H1 (cell line): ENCODE data around the gene FRMPD2. TPM values are rescaled to one million over a fixed set of nuclear protein-coding genes. Genes with fewer than 3 reads are reported as not detected.

Source experiments
- CTCF ChIA-PET: fragments of 300-600 bp; sonication (Branson Sonifier 250); formaldehyde crosslinking; loops from one replicate; lab custom pipeline; 2021; ENCODE audit not compliant: partially characterized antibody; lab: Charles Lee
- POLR2A ChIA-PET: fragments of 300-600 bp; sonication (Branson Sonifier 250); formaldehyde crosslinking; loops from one replicate; lab custom pipeline; 2021; ENCODE audit warnings: inconsistent platforms; ENCODE audit not compliant: partially characterized antibody; lab: Charles Lee
- DNase-seq, 2 experiments: peaks; one replicate each; pipeline versions ENCODE4 v3.0.0 to v3.0.0-alpha.2; 2010 to 2022; ENCODE audit warnings: low spot score in 2 of 2, low read depth in 1 of 2, mixed read lengths in 1 of 2
- FAIRE-seq: peaks from 2 replicates; lab custom pipeline; 2011; peaks lifted over from hg19 to GRCh38; lab: Jason Lieb, UNC
- H2AFZ ChIP-seq: 2 replicates; pipeline ENCODE4 v1.8.1; 2012; ENCODE audit warnings: low read length, inconsistent platforms
- H2AK5ac ChIP-seq: 2 replicates; pipeline ENCODE4 v1.6.1; 2013; ENCODE audit warnings: low read depth, low read length
- H2BK120ac ChIP-seq: replicated peaks from 2 replicates; pipeline ENCODE3; 2013; ENCODE audit warnings: low read depth, low read length, inconsistent platforms
- H2BK12ac ChIP-seq: 2 replicates; pipeline ENCODE4 v1.6.1; 2013; ENCODE audit warnings: low read depth, low read length
- H2BK15ac ChIP-seq: 2 replicates; pipeline ENCODE4 v1.6.1; 2013; ENCODE audit warnings: low read length
- H2BK20ac ChIP-seq: 2 replicates; pipeline ENCODE4 v1.6.1; 2013; ENCODE audit warnings: low read length
- H2BK5ac ChIP-seq: 2 replicates; pipeline ENCODE4 v1.6.1; 2013; ENCODE audit warnings: low read depth, low read length
- H3K14ac ChIP-seq: 2 replicates; pipeline ENCODE4 v1.6.1; 2013; ENCODE audit warnings: inconsistent platforms; ENCODE audit not compliant: insufficient read length
- H3K18ac ChIP-seq: 2 replicates; pipeline ENCODE4 v1.6.1; 2013; ENCODE audit warnings: low read length; ENCODE audit errors: extremely low read depth
- H3K23ac ChIP-seq: 2 replicates; pipeline ENCODE4 v1.6.1; 2013; ENCODE audit warnings: inconsistent platforms; ENCODE audit not compliant: insufficient read length
- H3K23me2 ChIP-seq: 2 replicates; pipeline ENCODE4 v1.6.1; 2013; ENCODE audit warnings: low read depth, low read length
- H3K27ac ChIP-seq: 2 replicates; pipeline ENCODE4 v1.6.1; 2011; ENCODE audit warnings: low read depth, low read length, inconsistent platforms
- H3K27me3 ChIP-seq, 4 experiments: replicated peaks in 1 of 4; 1 replicate in 1 of 4; 2 replicates in 3 of 4; pipeline versions ENCODE4 v1.6.1 to v1.8.1; 2011 to 2013; ENCODE audit warnings: low read length in 3 of 4, mild to moderate bottlenecking in 3 of 4, inconsistent platforms in 2 of 4, mixed read lengths in 2 of 4, moderate library complexity in 1 of 4; ENCODE audit not compliant: control insufficient read depth in 3 of 4, insufficient read depth in 3 of 4; ENCODE audit errors: extremely low read depth in 1 of 4
- H3K36me3 ChIP-seq, 4 experiments: 2 replicates each; pipeline versions ENCODE4 v1.6.1 to v1.8.1; 2011 to 2013; ENCODE audit warnings: mild to moderate bottlenecking in 4 of 4, low read length in 3 of 4, moderate library complexity in 2 of 4, control low read depth in 1 of 4, inconsistent platforms in 1 of 4; ENCODE audit not compliant: insufficient read depth in 4 of 4, control insufficient read depth in 2 of 4
- H3K4ac ChIP-seq: replicated peaks from 2 replicates; pipeline ENCODE3; 2013; ENCODE audit warnings: low read length, low read depth, mixed read lengths, inconsistent platforms; ENCODE audit not compliant: insufficient read length
- H3K4me1 ChIP-seq, 4 experiments: replicated peaks in 1 of 4; 1 replicate in 1 of 4; 2 replicates in 3 of 4; pipeline versions ENCODE4 v1.6.1 to v1.8.1; 2011 to 2013; ENCODE audit warnings: low read length in 3 of 4, inconsistent platforms in 2 of 4, mixed read lengths in 1 of 4; ENCODE audit not compliant: insufficient read depth in 4 of 4, control insufficient read depth in 3 of 4
- H3K4me2 ChIP-seq, 2 experiments: 2 replicates each; pipeline versions ENCODE4 v1.6.1 to v1.8.1; 2011 to 2013; ENCODE audit warnings: low read depth in 2 of 2, low read length in 2 of 2, control low read depth in 1 of 2, inconsistent platforms in 1 of 2, mild to moderate bottlenecking in 1 of 2; ENCODE audit not compliant: insufficient read depth in 1 of 2
- H3K4me3 ChIP-seq, 4 experiments: fragments of 200-600, 300-600 bp in 1 of 4; sonication (generic), shearing (Covaris generic), sonication (Bioruptor Twin) in 1 of 4; 2 replicates each; pipeline versions ENCODE4 v1.5.1 to v1.8.1; 2011 to 2016; ENCODE audit warnings: low read length in 4 of 4, low read depth in 3 of 4, control low read depth in 2 of 4, inconsistent platforms in 2 of 4, mild to moderate bottlenecking in 2 of 4, mixed read lengths in 1 of 4, moderate library complexity in 1 of 4; ENCODE audit not compliant: insufficient read depth in 2 of 4; ENCODE audit errors: extremely low read depth in 1 of 4
- H3K56ac ChIP-seq: replicated peaks from 2 replicates; pipeline ENCODE3; 2013; ENCODE audit warnings: low read depth, mild to moderate bottlenecking, mixed read lengths, low read length, inconsistent platforms; ENCODE audit not compliant: insufficient read length
- H3K79me1 ChIP-seq: 2 replicates; pipeline ENCODE4 v1.6.1; 2013; ENCODE audit warnings: low read depth, low read length, control low read depth
- H3K79me2 ChIP-seq, 2 experiments: 2 replicates each; pipeline versions ENCODE4 v1.6.1 to v1.8.1; 2012 to 2013; ENCODE audit warnings: low read length in 2 of 2, mild to moderate bottlenecking in 2 of 2, inconsistent platforms in 1 of 2; ENCODE audit not compliant: insufficient read depth in 2 of 2, control insufficient read depth in 1 of 2
- H3K9ac ChIP-seq, 4 experiments: replicated peaks in 1 of 4; 1 replicate in 1 of 4; 2 replicates in 3 of 4; pipeline versions ENCODE4 v1.6.1 to v1.8.1; 2011 to 2013; ENCODE audit warnings: low read depth in 3 of 4, low read length in 3 of 4, control low read depth in 2 of 4, mild to moderate bottlenecking in 2 of 4, moderate library complexity in 2 of 4, inconsistent platforms in 1 of 4; ENCODE audit errors: extremely low read depth in 1 of 4
- H3K9me3 ChIP-seq, 2 experiments: 2 replicates each; pipeline versions ENCODE4 v1.6.1 to v1.8.1; 2012 to 2013; ENCODE audit warnings: mild to moderate bottlenecking in 2 of 2, moderate library complexity in 2 of 2, control low read depth in 1 of 2, inconsistent platforms in 1 of 2, low read depth in 1 of 2, low read length in 1 of 2, mixed read lengths in 1 of 2; ENCODE audit not compliant: insufficient read depth in 2 of 2
- H4K20me1 ChIP-seq, 2 experiments: replicated peaks in 1 of 2; 2 replicates each; pipeline versions ENCODE3 to v1.8.1; 2011 to 2013; ENCODE audit warnings: inconsistent platforms in 2 of 2, low read length in 2 of 2, mild to moderate bottlenecking in 1 of 2; ENCODE audit not compliant: insufficient read depth in 2 of 2, control insufficient read depth in 1 of 2
- H4K5ac ChIP-seq: 2 replicates; pipeline ENCODE4 v1.6.1; 2013; ENCODE audit warnings: low read length, low read depth, mixed read lengths, inconsistent platforms; ENCODE audit not compliant: insufficient read length
- H4K8ac ChIP-seq: 2 replicates; pipeline ENCODE4 v1.8.0; 2013; ENCODE audit warnings: mild to moderate bottlenecking, moderate library complexity, low read length, inconsistent platforms; ENCODE audit not compliant: insufficient read depth; ENCODE audit errors: extremely low read depth
- H4K91ac ChIP-seq: replicated peaks from 2 replicates; pipeline ENCODE3; 2013; ENCODE audit warnings: low read length, mixed read lengths, inconsistent platforms; ENCODE audit not compliant: insufficient read length
- CBX5 ChIP-seq: fragments of 300-800, 300-1000 bp; sonication (generic); IDR thresholded peaks from 2 replicates; pipeline ENCODE4 v1.7.1; 2016; ENCODE audit warnings: antibody characterized with exemption, low read length, low read depth
- CBX8 ChIP-seq: fragments of 300-800, 300-1000 bp; sonication (generic); IDR thresholded peaks from 2 replicates; pipeline ENCODE4 v1.7.1; 2016; ENCODE audit warnings: low read depth, low read length, borderline replicate concordance
- CEBPB ChIP-seq: IDR thresholded peaks from 2 replicates; pipeline ENCODE4 v1.6.1; 2012; ENCODE audit warnings: low read depth, low read length
- EGR1 ChIP-seq: IDR thresholded peaks from 2 replicates; pipeline ENCODE4 v1.6.1; 2011; ENCODE audit warnings: low read depth, low read length, borderline replicate concordance
- EZH2 ChIP-seq: fragments of 200-600 bp; sonication (generic); IDR thresholded peaks from 2 replicates; pipeline ENCODE4 v1.7.1; 2012; ENCODE audit warnings: low read depth, mild to moderate bottlenecking, moderate library complexity, low read length, inconsistent platforms; ENCODE audit not compliant: severe bottlenecking
- GABPA ChIP-seq: IDR thresholded peaks from 2 replicates; pipeline ENCODE4 v1.6.1; 2011; ENCODE audit warnings: mild to moderate bottlenecking, low read length, moderate library complexity, borderline replicate concordance; ENCODE audit not compliant: insufficient read depth
- KDM4A ChIP-seq: IDR thresholded peaks from one replicate; pipeline ENCODE4 v1.7.1; 2012; ENCODE audit warnings: low read depth, mild to moderate bottlenecking, moderate library complexity, low read length, inconsistent platforms; ENCODE audit not compliant: severe bottlenecking
- RAD21 ChIP-seq, 2 experiments: IDR thresholded peaks in 1 of 2; conservative IDR thresholded peaks in 1 of 2; 2 replicates each; pipeline ENCODE4 v1.6.1; 2011; ENCODE audit warnings: low read depth in 2 of 2, low read length in 2 of 2, improper control_type of control experiment in 1 of 2, inconsistent platforms in 1 of 2, mild to moderate bottlenecking in 1 of 2, moderate library complexity in 1 of 2
- RXRA ChIP-seq: IDR thresholded peaks from 2 replicates; pipeline ENCODE4 v1.6.1; 2011; ENCODE audit warnings: low read depth, mild to moderate bottlenecking, low read length, moderate library complexity; ENCODE audit not compliant: insufficient read depth
- SP4 ChIP-seq: IDR thresholded peaks from 2 replicates; pipeline ENCODE4 v1.6.1; 2012; ENCODE audit warnings: low read length, inconsistent platforms
- TAF7 ChIP-seq: optimal IDR thresholded peaks from 2 replicates; pipeline ENCODE3; 2011; ENCODE audit warnings: low read depth, mild to moderate bottlenecking, inconsistent platforms, low read length, moderate library complexity, borderline replicate concordance
- TEAD4 ChIP-seq: IDR thresholded peaks from 2 replicates; pipeline ENCODE4 v1.6.1; 2012; ENCODE audit warnings: low read depth, low read length, inconsistent platforms, mixed read lengths
- WGBS, 2 experiments: shearing (Covaris generic) in 1 of 2; methylation state at CpG; one replicate each; pipeline versions ENCODE4 v1.1.6 to v1.1.7; 2013 to 2015; ENCODE audit warnings: low lambda C conversion rate in 2 of 2, mixed read lengths in 2 of 2, inconsistent platforms in 1 of 2, low coverage in 1 of 2, missing lambda C conversion rate in 1 of 2; ENCODE audit not compliant: insufficient replicate concordance in 2 of 2, insufficient coverage in 1 of 2, insufficient read length in 1 of 2; ENCODE audit errors: extremely low coverage in 1 of 2, missing lambda C conversion rate in 1 of 2; 5-methylcytosine and 5-hydroxymethylcytosine counted together
- polyA plus RNA-seq, 7 experiments: library from polyadenylated mRNA; depleted of rRNA in 3 of 7; stranded (reverse) in 5 of 7; unstranded in 2 of 7; fragments of >200 nt in 5 of 7; fragments of 200-250 nt in 2 of 7; gene quantifications; 1 replicate in 5 of 7; 2 replicates in 1 of 7; 4 replicates in 1 of 7; pipeline versions ENCODE4 v1.2.1 to v1.2.3, GENCODE V29; 2011 to 2013; ENCODE audit warnings: missing spikeins in 2 of 7, mixed read lengths in 2 of 7
- total RNA-seq: library from RNA; stranded (reverse); fragmentation: NEBNext Ultra II Directional; extraction: Animal tissue kit (Norgen Biotek cat#: 25700); gene quantifications from 2 replicates; pipeline ENCODE4 v1.2.1, GENCODE V29; 2021

The FRMPD2 gene
- total and polyA plus RNA-seq, 2 of the 8 experiments (the other 6 are each of a cell fraction or from before 2014, with no cell fraction given) = 0.07 to 0.47 TPM

- Histone ChIP-seq H4K20me1 (no peaks in the 10 kb centered on the region), H2BK5ac (no peak overlapping the region), H4K8ac (no peak overlapping the region), H2BK15ac (no peak overlapping the region), H3K56ac (no peak overlapping the region), H3K4me2 (no peak overlapping the region), H3K9ac (no peak overlapping the region), H3K36me3 (no peaks in the 10 kb centered on the region; a peak in 1 of 8 replicates), H3K4me3 (no peak overlapping the region), H3K23ac (no peak overlapping the region), H2BK12ac (no peak overlapping the region), H3K14ac (no peak overlapping the region), H3K9me3 (no peaks in the 10 kb centered on the region), H2AK5ac (no peak overlapping the region), H2BK20ac (no peak overlapping the region), H3K18ac (no peak overlapping the region), H3K4me1 (peaks cover 0 to 7% (median 1%) of the 10 kb centered on the region in 4 experiments; a peak in 2 of 7 replicates), H3K4ac (no peak overlapping the region), H4K91ac (no peak overlapping the region), H3K27ac (no peak overlapping the region), H4K5ac (no peak overlapping the region), H3K79me2 (no peaks in the 10 kb centered on the region), H2BK120ac (no peak overlapping the region), H2AFZ (no peak overlapping the region), H3K79me1 (no peaks in the 10 kb centered on the region), H3K23me2 (peaks cover 2% of the 10 kb centered on the region; the same call in 1 of the 2 replicates), H3K27me3 (no peaks in the 10 kb centered on the region)
- WGBS, 2 experiments = 88% methylated on average over 5 of the region's 5 CpGs; no CpG with 5 or more reads in 1 of the 2 experiments
- ChIA-PET CTCF (interaction anchor here (0.6 to 1.9 kb wide), 8 partner anchors 17 to 1731 kb away, joined by 3 to 8 read pairs (median 4); no protein-coding TSS in a partner anchor), POLR2A (no interaction called here)
- FAIRE-seq (no peak), DNase-seq (no peak)
- TF ChIP-seq CBX5 (no peak), CEBPB (no peak), SP4 (no peak), EGR1 (no peak), RAD21 (IDR thresholded peaks at IDR 0.05 in 1 of 2, conservative IDR thresholded peaks at IDR 0.05 in 1 of 2; ENCODE audit: low read depth in 2 of 2, low read length in 2 of 2) (no peak), TAF7 (no peak), TEAD4 (no peak), CBX8 (no peak), EZH2 (no peak), GABPA (no peak), RXRA (no peak), KDM4A (no peak)
Measured at GRCh38 chr10:48271047-48271730, 3.3 kb downstream of the FRMPD2 start.
